Chondrocyte (in vitro differentiated cells): Measurements from ENCODE around the gene IL4. TPM values are rescaled to one million over a fixed set of nuclear protein-coding genes. Genes with fewer than 3 reads are reported as not detected.

ENCODE experiments used
- DNase-seq: peaks from one replicate; pipeline ENCODE4 v3.0.0; 2021; ENCODE audit warnings: mixed read lengths, low spot score
- H3K27ac Mint-ChIP-seq: one replicate; pipeline ENCODE4 v1.8.0; 2021; ENCODE audit warnings: mild to moderate bottlenecking, moderate library complexity, mixed read lengths; ENCODE audit not compliant: unreplicated experiment
- H3K27me3 Mint-ChIP-seq: 2 replicates; pipeline ENCODE4 v1.8.0; 2021; ENCODE audit warnings: low read depth, mixed read lengths
- H3K36me3 Mint-ChIP-seq: 2 replicates; pipeline ENCODE4 v1.8.0; 2021; ENCODE audit warnings: low read depth, mixed read lengths
- H3K4me1 Mint-ChIP-seq: 2 replicates; pipeline ENCODE4 v1.8.0; 2021; ENCODE audit warnings: low read depth, mild to moderate bottlenecking, mixed read lengths
- H3K4me3 Mint-ChIP-seq: one replicate; pipeline ENCODE4 v1.8.0; 2021; ENCODE audit warnings: mild to moderate bottlenecking, moderate library complexity, mixed read lengths; ENCODE audit not compliant: unreplicated experiment
- H3K9me3 Mint-ChIP-seq: 2 replicates; pipeline ENCODE4 v1.8.0; 2021; ENCODE audit warnings: low read depth, mixed read lengths
- CTCF ChIP-seq: fragments of 200-600 bp; sonication (generic); IDR thresholded peaks from 2 replicates; pipeline ENCODE4 v1.5.0; 2021; ENCODE audit warnings: antibody characterized with exemption, mild to moderate bottlenecking, moderate library complexity
- total RNA-seq: library from RNA; stranded (reverse); gene quantifications from 3 replicates; pipeline ENCODE4 v1.2.1, GENCODE V29; 2021

The IL4 gene
- total RNA-seq, 1 donor from 2014 or later: not detected

- H3K27ac Mint-ChIP-seq: no peak overlapping the region
- no peak for TF ChIP-seq CTCF
- peaks cover 38% of the 10 kb centered on the region for H3K36me3 Mint-ChIP-seq
- no peaks in the 10 kb centered on the region for H3K27me3 Mint-ChIP-seq
- DNase-seq: no peak
- no peaks in the 10 kb centered on the region for H3K9me3 Mint-ChIP-seq
- H3K4me1 Mint-ChIP-seq: peaks cover 3% of the 10 kb centered on the region
- H3K4me3 Mint-ChIP-seq: no peak overlapping the region
Observed at GRCh38 chr5:132641841-132642240, 31.9 kb upstream of the IL4 start.

DNA sequence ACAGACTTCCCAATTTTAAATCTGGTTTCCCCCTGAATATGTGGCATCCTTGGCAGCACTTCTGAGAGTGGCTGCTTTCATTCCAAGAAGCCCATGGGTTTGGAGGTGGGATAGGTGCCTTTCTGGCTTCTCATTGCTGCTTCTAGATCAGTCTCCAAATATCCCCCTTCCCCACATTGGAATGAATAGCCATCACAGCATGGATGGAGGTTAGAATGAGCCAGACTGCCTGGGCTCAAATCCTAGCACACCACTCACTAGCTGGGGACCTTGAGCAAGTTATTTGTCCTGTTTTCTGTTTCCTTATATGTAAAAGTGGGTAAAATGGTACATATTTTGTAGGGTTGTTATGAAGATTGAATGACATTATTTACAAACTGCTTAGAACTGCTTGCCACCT is 29.6 kb upstream of the IL4 start:
- TF ChIP-seq CTCF: no peak
- H3K36me3 Mint-ChIP-seq: peaks cover 33% of the 10 kb centered on the region
- no peak overlapping the region for H3K27ac Mint-ChIP-seq
- peaks cover 3% of the 10 kb centered on the region for H3K4me1 Mint-ChIP-seq
- H3K9me3 Mint-ChIP-seq: peaks cover 13% of the 10 kb centered on the region
- no peak for DNase-seq
- H3K27me3 Mint-ChIP-seq: no peaks in the 10 kb centered on the region
- no peak overlapping the region for H3K4me3 Mint-ChIP-seq

- Mint-ChIP-seq H3K27ac (no peak overlapping the region), H3K9me3 (peaks cover 13% of the 10 kb centered on the region), H3K4me1 (no peaks in the 10 kb centered on the region), H3K36me3 (peaks cover 25% of the 10 kb centered on the region), H3K4me3 (no peak overlapping the region), H3K27me3 (no peaks in the 10 kb centered on the region)
- TF ChIP-seq CTCF: no peak
- no peak for DNase-seq
Observed at GRCh38 chr5:132646583-132647266, 27.1 kb upstream of the IL4 start.

- no peaks in the 10 kb centered on the region for H3K27me3 Mint-ChIP-seq
- H3K36me3 Mint-ChIP-seq: peaks cover 22% of the 10 kb centered on the region
- DNase-seq: no peak
- H3K4me3 Mint-ChIP-seq: no peak overlapping the region
- no peak overlapping the region for H3K27ac Mint-ChIP-seq
- H3K4me1 Mint-ChIP-seq: no peaks in the 10 kb centered on the region
- no peak for TF ChIP-seq CTCF
- peaks cover 13% of the 10 kb centered on the region for H3K9me3 Mint-ChIP-seq
Observed at GRCh38 chr5:132647473-132647872, 26.3 kb upstream of the IL4 start.

DNA sequence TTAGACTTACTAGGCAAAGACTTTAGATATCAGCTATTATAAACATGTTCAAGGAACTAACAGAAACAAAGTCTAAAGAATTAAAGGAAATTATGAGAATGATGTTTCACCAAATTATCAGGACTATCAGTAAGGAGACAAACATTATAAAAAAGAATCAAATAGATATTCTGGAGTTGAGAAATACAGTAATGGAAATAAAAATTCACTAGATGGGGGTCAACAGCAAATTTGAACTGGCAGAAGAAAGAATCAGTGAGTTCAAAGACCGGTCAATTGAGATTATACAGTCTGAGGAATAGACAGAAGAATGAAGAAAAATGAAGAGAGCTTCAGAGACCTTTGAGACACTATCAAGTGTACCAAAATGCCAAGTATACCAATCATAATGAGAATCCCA is 25.4 kb upstream of the IL4 start:
- no peak for DNase-seq
- H3K9me3 Mint-ChIP-seq: peaks cover 13% of the 10 kb centered on the region
- H3K27ac Mint-ChIP-seq: no peak overlapping the region
- H3K4me1 Mint-ChIP-seq: no peaks in the 10 kb centered on the region
- no peak overlapping the region for H3K4me3 Mint-ChIP-seq
- peaks cover 15% of the 10 kb centered on the region for H3K36me3 Mint-ChIP-seq
- peaks cover under 1% of the 10 kb centered on the region for H3K27me3 Mint-ChIP-seq
- TF ChIP-seq CTCF: no peak
